ENCODE data around the gene GOLGA8A.
"Not testable (repeated sequence)": the region's sequence is repeated elsewhere in the genome, so short reads cannot be mapped to it uniquely, and the experiment has no call there.

GOLGA8A gene

GRCh38 chr15:34409511-34409910, 28.1 kb downstream of the GOLGA8A start:
- not testable (repeated sequence) for DNase-seq

- DNase-seq: not testable (repeated sequence)
These were observed 28.6 kb downstream of the GOLGA8A start for GRCh38 chr15:34408973-34409372.

- not testable (repeated sequence) for DNase-seq
These were observed 33.7 kb downstream of the GOLGA8A start for GRCh38 chr15:34403899-34404298.

GRCh38 chr15:34403160-34403598, 34.4 kb downstream of the GOLGA8A start:
- not testable (repeated sequence) for DNase-seq

GRCh38 chr15:34397637-34398259, 39.9 kb downstream of the GOLGA8A start:
- not testable (repeated sequence) for DNase-seq

GRCh38 chr15:34392981-34393380, 44.6 kb downstream of the GOLGA8A start:
- not testable (repeated sequence) for DNase-seq

- not testable (repeated sequence) for DNase-seq
These were observed 48.0 kb downstream of the GOLGA8A start for GRCh38 chr15:34389594-34390086.

All from amygdala (tissue), 56 donors.